GM19438 (cell line): ENCODE measurements around the gene IL36G.

Experiments used
- ATAC-seq: cut with Tn5 transposase; IDR thresholded peaks from one replicate; pipeline ENCODE4 v1.9.1; 2021; ENCODE audit warnings: low read depth; ENCODE audit not compliant: unreplicated experiment

The IL36G gene

DNA sequence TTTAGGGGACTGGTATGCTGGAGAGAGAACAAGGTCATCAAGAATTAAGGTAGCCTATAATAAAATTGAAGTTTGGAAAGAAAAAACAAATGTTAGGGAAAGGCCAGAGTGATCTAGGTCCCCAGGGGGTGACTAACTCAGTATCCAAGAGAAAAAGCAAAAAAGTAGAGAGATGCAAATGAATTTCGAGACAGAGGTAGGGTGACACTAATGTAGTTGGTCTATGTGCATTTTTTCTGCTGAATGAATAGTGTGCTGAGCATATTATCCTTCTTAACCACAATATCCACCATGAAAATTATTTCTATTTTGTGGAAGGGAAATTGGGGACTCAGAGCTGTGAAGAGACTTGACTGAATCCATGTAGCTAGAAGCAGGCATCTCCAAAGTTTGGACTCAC is 37.2 kb downstream of the IL36G start:
- ATAC-seq: no peak

DNA sequence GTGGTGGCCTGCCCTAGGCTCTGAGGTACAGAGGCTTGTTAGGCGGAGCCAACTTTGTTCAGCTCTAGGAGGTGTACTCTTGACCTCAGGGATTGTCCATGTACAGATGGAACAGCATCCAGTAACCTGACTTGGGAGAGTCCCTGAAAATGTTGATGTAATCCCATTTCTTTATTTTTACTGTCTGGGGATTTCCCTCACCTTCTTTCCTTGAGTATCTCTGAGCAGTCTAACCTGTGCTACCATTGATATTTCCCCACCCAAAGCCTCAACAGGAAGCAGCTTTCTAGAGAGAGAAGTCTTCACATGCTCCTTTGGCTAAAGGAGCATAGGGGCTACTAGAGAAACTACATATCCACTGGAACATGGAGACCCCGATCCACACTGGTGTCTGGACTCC is 37.8 kb downstream of the IL36G start:
- ATAC-seq: no peak

DNA sequence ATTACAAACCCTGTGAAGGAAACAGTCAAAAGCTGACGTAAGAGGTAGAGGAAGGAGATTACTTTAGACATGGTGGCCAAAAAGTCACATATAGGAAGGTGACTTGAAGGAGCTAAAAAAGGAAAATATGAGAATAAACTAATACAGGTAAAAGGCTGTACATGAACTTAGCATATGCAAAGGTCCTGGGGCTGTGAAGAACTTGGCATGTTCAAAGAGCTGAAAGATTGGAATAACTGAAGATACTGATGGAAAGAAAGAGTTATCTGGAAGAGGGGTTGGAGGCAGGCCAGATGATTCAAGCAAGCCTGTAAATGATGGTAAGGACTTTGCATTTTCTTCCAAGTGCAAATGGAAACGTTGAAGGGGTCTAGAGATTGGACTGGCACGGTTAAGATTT is 40.7 kb downstream of the IL36G start:
- ATAC-seq: no peak

DNA sequence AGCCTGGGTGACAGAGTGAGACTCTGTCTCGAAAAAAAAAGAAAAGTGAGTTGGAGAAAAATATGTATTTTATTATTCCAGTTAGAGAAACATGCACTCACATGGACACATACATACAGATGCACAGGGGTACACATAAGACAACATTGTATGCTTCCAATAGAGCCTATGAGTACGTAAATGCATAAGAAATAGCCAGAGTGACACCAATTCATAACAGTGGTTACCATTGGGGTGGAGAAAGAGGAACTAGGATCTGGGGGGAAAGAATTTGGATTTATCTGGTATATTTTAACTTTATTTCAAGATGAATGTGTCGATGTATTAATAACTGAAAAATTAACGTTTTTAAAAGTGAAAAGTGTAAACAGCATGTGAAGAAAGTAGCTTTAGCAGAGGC is 43.5 kb downstream of the IL36G start:
- ATAC-seq: no peak

DNA sequence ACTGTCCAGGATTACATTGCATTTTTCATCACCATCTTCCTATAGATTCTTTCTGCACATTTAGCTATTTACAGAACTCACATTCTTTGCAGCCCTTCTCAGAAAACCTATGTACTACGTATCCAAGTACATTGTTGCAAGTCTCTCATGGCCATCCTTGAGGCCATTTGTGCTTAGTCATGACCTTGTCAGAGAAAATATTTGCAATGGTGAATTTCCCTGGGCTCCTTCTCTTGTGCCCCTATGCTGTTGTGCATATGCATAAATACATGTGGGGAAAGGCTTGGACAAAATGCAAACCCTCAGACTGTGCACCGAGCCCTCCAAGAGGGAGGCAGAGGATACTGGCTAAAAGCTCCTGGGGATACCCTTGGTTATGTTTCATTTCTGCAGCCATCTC is 47.0 kb downstream of the IL36G start:
- no peak for ATAC-seq

DNA sequence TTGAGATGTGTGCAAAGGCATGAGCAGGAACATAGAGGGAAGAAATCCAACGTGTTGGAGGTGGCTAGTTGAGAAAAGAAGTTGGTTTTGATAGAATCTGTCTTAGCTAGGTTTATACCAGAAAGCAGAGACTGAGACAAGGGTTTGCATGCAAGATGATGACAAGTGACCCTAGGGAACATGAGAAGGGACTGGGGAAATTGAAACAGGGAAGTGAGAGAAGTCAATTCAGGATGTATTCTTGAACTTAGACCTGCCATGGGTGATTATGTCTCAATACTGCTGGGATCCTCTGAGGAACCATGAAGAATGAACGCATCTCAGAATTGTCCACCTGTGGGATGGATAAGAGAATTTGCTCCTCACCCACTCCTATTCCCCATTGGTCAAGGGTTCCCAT is 47.9 kb downstream of the IL36G start:
- ATAC-seq: no peak

DNA sequence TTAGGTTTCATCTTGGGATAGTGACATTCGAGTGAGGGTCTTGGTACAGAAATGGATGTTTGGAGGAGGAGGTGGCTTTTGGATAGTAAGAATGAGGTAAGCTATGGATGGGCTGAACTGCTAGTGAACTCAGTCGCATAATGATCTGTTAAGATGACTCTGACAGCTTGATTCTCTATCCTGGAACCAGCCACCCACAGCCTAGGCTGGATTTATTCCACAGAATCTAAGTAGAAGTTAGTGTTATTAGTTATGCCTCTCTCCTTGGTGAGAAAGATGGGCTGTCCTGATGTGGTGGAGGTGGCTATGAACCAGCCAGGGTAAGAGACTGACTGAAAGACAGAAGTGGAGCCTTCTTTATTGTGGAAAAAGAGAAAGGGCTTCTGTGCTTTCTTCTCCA is 49.9 kb downstream of the IL36G start:
- ATAC-seq: no peak

DNA sequence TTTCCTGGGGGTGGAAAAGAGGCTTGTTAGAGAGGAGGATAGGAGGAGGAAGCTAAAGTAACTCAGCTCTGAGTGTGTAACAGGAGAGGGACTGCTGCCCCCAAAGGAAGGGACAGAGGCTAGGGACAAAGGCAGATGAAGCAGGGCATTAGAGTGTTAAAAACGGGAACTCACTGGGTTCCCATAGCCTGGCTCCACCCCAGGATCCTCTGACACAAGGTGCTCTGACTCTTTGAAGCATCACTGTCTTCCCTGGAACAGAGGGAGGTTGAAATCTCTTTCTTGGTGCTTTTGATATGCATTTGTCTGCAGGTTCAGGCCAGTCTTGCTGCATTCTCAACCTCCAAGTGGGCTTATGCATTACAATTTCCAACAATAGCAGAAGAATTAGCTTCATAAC is 50.3 kb downstream of the IL36G start:
- no peak for ATAC-seq

DNA sequence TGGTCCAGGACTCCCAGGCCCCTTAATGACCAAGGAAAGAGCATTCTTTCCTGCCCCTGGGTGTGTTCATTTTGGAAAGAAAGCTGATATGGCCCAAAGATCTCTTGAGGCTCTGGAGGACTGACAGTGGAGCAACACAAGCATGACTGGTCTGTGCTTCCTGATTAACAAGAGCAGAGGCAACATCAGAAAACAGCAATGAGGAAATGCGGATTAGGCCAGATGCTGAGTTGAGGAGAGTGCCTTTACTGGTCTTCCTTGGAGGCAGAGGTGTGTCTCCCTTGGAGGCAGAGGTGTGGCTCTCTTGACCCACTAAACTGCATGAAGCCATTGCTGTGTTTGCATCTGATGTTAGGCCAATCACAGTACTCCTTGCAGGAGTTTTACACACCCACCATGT is 54.9 kb downstream of the IL36G start:
- no peak for ATAC-seq

DNA sequence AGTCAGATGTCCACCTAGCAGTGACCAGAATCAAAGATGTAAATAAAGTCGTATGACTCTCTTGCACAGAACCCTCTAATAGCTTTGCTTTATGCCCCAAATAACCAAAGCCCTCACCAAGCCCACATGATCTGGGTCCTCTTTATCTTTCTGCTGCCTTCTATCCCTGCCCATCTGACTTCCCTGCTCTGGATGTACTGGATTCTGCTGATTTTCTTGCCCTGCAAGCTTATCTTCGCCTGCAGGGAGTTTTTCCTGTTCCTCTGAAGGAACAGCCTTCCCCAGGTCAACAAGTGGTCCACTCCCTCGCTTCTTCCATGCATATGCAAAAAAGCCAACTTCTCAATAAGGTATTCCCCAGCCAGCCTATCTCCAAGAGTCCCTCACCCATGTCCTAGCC is 56.2 kb downstream of the IL36G start:
- ATAC-seq: no peak
